ENCODE results near the gene GSG1L.

DNA sequence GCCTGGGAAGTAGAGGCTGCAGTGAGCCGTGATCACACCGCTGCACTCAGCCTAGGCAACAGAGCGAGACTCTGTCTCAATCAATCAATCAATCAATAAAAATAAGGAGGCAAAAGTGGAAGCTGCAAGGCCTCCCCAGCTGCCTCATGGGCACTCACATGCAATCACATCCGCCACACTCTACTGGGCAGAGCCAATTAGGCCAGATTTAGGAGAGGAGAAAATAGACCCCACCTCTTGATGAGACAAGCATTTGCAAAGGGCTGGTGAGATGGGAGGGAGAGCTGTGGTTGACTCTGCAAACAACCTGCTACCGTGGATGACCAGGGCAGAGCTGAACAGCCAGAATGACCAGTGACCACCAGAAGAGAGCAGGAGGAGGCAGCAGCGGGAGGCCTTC is 14.7 kb upstream of the GSG1L start:
- TF ChIP-seq, protein P1, sequence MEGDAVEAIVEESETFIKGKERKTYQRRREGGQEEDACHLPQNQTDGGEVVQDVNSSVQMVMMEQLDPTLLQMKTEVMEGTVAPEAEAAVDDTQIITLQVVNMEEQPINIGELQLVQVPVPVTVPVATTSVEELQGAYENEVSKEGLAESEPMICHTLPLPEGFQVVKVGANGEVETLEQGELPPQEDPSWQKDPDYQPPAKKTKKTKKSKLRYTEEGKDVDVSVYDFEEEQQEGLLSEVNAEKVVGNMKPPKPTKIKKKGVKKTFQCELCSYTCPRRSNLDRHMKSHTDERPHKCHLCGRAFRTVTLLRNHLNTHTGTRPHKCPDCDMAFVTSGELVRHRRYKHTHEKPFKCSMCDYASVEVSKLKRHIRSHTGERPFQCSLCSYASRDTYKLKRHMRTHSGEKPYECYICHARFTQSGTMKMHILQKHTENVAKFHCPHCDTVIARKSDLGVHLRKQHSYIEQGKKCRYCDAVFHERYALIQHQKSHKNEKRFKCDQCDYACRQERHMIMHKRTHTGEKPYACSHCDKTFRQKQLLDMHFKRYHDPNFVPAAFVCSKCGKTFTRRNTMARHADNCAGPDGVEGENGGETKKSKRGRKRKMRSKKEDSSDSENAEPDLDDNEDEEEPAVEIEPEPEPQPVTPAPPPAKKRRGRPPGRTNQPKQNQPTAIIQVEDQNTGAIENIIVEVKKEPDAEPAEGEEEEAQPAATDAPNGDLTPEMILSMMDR (IDR thresholded peaks at IDR 0.05), result no peak
- TF ChIP-seq POLR2A (IDR thresholded peaks at IDR 0.05), result no peak
